Head of caudate nucleus (tissue), 42 donors: ENCODE data around the gene B4GALT7.
"Not testable (repeated sequence)": the region's sequence is repeated elsewhere in the genome, so short reads cannot be mapped to it uniquely, and the experiment has no call there.

Experiments used
- DNase-seq, 42 donors: peaks; one replicate each; pipeline versions ENCODE4 v3.0.0 to v3.0.0-alpha.2; 2020 to 2021; ENCODE audit warnings: mixed read lengths in 7 of 42
- intact Hi-C: fragments of 100-400 bp; cut with DNase I; formaldehyde crosslinking; loops from one replicate; pipeline ENCODE4 v1.15.0; 2022

B4GALT7 gene

GRCh38 chr5:177599731-177600507 lies at the start of gene B4GALT7:
Gene B4GALT7 (plus strand): TSS chr5:177600132. CDS start chr5:177600211, 79 bp downstream.
- intact Hi-C loops: no loop called here
- peak; percentile 51 to 93 (median 86) for DNase-seq

DNA sequence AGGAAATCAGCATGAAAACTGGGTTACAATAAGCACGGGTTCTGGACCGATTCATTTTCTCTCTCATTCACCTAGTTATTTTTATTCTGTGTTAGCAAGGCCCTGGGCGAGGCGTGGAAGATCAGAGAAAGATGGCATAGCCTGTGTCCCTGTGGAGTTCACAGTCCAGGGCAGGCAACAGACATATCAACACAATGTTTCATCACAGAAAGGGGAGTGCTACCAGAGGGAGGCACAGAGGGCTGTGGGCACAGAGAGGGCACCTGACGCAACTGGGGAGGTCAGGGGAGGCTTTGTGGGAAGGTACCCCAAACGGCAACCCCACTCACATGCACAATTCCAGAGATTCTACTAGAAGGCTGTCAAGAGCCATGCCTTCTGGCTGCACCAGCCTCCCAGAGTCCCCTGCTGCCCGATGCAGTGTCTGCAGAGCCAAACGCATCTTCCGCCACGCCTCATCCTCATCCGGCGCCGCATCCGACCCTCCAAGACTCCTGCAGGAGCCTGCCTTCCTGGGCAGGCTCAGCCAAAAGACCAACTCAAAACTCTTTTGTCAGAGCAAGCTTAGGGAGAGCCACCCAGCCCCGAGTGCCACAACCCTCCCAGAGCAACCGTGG lies 47.0 kb upstream of the B4GALT7 start:
- peak in 26 of 42 donors; percentile 3 to 52 (median 31) for DNase-seq
- intact Hi-C loops: loop anchor here (5.0 kb wide), 1 partner anchor 39 kb away; the partner anchor contains the start of gene TMED9

DNA sequence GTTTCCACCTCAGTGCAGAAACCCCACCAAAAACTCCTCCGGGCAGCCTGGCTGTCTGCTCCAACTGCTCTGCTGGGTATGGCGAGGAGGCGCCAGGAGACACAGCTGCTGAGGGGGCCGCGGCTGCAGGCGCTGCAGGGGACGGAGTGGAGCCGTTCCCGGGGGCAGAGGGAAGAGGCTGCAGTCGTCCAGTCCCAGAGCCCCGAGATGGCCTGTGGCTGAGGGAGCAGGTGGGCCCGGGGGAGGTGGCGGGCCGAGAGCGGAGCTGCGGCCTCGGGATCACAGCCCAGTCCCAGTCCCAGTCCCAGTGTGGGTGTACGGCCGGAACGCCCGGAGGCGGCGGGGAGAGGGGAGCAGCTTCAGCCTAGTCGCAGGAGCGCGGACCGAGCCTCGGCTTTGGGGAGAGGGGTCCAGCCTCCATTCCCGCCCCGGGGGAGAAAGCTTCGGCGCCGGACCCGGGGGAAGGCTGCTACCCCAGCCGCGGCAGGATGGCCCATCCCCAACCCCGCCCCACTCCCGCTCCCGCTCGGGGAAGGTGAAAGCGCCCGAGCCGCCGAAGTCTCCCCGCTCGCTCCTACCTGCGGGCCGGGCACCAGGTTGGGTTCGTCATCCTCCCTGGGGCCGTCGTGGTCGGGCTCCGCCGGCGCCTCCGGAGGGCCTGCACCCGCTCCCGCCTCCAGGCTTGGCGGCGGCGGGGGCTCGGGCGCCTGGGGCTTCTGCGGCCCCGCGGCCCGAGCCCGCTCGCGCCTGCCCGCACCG lies 46.1 kb upstream of the B4GALT7 start:
- intact Hi-C loops: loop anchor here (2.0 to 5.0 kb wide), 2 partner anchors 37 to 38 kb away; partner anchors contain the start of genes DDX41 and TMED9
- DNase-seq: peak in 38 of 42 donors; percentile 11 to 73 (median 45)

DNA sequence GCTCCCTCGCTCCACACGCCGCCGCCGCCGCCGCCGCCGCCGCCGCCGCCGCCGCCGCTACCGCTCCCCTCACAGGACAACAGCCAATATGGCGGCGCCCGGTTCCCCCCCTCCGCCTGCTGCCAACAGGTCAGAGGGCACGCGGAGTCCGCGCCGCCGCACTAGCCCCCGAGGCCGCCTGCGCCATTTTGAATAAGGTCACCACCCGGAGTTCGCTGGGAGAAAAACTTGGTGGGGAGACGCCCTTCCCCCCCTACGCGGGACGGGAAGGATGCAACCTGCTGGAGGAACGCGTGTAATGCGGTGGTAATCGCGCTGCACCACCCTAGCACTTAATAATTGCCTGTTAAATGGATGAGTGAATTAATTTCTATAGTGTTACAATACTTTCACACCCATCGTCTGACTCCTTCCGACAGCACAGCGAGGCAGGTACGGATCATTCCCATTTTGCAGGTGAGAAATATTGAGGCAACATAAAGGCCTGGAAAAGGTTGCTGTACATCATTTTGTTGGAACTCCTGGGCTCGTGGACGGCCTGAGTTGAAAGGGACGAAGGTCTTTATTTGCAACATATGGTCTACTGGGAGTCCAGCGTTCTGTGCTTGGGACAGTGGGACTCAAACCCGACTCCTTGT lies 45.3 kb upstream of the B4GALT7 start, which contains the start of gene FAM193B:
Gene FAM193B, minus strand, starts transcription at position 90 of the 638 bp plus-strand sequence. CDS start 105 bp downstream, outside the sequence.
- peak; percentile 93 to 98 (median 96) for DNase-seq
- intact Hi-C loops: loop anchor here (2.0 to 5.0 kb wide), 2 partner anchors 38 kb away; partner anchors contain the start of genes DDX41 and TMED9

DNA sequence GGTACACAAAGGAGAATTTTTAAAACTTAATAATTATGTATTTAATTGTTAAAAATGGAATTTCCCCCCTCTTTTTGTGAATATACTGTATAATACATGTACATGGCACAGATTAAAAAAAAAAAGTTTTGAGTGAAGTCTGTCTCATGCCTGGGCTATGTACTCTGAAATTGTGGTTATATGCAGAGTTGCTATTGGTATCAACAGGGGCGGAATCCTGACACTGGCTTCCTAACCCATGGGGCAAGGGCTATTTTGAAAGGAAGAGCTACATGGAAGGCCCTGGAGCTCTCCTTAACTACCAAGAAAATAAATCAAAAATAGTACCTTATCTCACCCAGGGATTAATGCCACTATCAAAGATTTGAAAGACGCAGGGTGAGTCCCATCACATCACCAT lies 44.7 kb upstream of the B4GALT7 start:
- no peak for DNase-seq
- intact Hi-C loops: loop anchor here (2.0 kb wide), 1 partner anchor 38 kb away; the partner anchor contains the start of gene DDX41

GRCh38 chr5:177555665-177556064 lies 44.3 kb upstream of the B4GALT7 start:
- no peak for DNase-seq
- intact Hi-C loops: loop anchor here (2.0 kb wide), 1 partner anchor 39 kb away; the partner anchor contains the start of gene DDX41

DNA sequence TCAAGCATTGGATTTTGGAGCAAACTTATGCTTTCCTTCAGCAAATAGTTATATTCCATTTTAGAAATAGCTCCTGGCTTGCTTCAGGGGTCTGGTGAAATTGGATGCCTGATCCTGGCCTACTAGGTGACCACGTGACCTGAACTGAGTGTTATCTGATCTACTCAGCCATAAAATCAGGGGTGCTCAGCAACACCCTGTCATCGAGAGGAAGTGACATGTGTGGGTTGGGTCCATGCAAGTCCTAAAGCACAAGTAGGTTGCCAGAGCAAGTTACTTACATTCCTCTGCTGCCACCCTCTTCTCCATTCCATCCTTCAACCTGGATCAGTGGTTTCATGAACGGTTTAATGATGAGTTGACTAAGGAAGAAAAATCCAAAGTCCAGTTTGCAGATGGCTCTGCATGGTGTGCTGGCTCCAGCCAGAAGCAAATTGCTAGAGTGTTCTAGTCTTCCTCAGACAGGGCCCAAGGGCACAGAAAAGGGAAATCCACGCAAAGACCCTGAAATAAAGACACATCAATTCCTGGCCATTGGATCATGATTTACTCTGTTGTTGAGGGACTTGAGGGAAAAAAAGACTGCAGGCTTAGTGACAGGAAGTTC lies 42.8 kb upstream of the B4GALT7 start:
- intact Hi-C loops: no loop called here
- DNase-seq: no peak

DNA sequence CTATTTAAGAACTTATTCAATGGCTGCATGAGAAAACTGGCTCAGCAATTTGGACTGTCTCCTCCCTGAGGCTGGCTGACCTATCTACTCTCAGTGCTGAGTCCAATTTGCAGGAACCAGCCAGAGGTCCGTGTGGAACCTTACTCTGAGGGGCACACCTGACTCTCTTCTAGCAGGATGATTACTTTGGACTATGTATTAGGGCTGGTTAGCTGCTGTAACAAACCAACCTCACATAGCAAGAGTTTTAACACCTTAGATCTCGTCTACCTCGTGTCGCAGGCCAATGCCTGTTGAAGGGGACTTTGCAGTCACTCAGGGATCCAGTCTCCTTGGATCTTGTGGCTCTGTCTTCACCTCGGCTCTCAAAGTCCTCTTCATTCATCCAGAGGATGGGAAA lies 42.1 kb upstream of the B4GALT7 start:
- intact Hi-C loops: no loop called here
- no peak for DNase-seq

GRCh38 chr5:177559446-177559941 lies 40.4 kb upstream of the B4GALT7 start:
- DNase-seq, intact Hi-C loops: not testable (repeated sequence)

DNA sequence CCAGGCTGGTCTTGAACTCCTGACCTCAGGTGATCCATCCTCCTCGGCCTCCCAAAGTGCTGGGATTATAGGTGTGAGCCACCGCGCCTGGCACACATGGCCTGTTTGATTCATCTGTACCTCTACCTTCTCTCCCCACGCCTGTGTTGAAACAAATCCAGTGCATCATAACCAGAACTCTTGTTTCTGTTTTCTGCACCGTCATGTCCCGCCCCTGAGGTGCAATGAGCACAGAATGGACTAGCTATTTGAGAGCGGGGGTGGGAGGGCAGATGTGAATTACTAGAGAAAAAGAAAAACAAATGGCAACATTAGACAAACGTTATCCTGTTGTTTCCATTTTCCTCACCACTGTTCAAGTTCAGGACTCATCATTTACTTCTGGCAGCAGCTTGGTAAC lies 34.9 kb upstream of the B4GALT7 start:
- intact Hi-C loops: no loop called here
- no peak for DNase-seq

GRCh38 chr5:177568326-177568725 lies 31.6 kb upstream of the B4GALT7 start:
- no peak for DNase-seq
- intact Hi-C loops: no loop called here

DNA sequence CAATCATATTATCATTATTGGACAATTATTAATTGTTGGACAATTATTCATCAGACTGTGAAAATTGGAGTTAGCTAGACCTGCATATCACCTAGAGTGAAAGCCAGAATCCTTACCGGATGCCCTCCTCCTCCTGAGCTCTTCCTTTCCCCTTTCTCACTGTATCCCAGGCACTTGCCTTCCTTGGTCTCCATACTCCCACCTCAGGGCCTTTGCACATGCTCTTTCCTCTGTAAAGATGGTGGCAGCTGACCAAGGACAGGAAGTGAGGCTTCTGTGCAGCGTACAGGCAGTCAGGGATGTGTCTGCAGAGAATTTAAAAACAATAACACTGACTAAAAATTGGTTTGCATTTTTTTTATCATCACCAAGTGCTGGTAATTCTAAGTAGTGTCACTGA lies 30.0 kb upstream of the B4GALT7 start:
- intact Hi-C loops: no loop called here
- DNase-seq: no peak

GRCh38 chr5:177575488-177575887 lies 24.4 kb upstream of the B4GALT7 start:
- intact Hi-C loops: no loop called here
- no peak for DNase-seq

GRCh38 chr5:177576169-177576568 lies 23.8 kb upstream of the B4GALT7 start:
- intact Hi-C loops: no loop called here
- DNase-seq: no peak

GRCh38 chr5:177578316-177578715 lies 21.6 kb upstream of the B4GALT7 start:
- intact Hi-C loops: no loop called here
- DNase-seq: no peak

DNA sequence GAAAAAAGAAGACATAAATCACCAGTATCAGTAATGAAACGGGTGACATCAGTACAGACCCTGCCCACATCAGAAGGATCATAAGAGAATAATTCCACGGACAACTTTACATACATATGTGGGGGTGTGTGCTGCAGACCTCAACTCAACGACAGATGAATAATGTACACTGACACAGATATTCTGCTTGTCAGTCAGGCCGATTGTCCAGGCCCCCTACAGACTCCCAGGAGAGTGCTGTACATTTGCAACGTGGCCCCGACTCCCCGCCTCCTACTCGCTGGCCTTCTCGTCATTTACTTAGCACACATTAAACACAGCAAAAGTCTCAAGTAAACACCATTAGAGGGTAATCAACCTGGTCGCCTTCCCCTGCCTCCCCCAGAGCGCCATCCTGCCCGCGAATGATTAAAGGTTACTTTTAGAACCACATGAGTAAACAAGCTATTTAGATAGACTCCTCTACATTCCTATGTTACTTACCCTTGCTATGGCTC lies 11.5 kb upstream of the B4GALT7 start:
- DNase-seq: no peak
- intact Hi-C loops: no loop called here

GRCh38 chr5:177590406-177590805 lies 9.5 kb upstream of the B4GALT7 start:
- no peak for DNase-seq
- intact Hi-C loops: loop anchor here (5.0 kb wide), 1 partner anchor 38 kb away; the partner anchor contains the start of gene FAM193B

GRCh38 chr5:177591690-177592009 lies 8.3 kb upstream of the B4GALT7 start:
- intact Hi-C loops: loop anchor here (5.0 kb wide), 1 partner anchor 39 kb away; the partner anchor contains the start of gene FAM193B

More at GRCh38 chr5:177591690-177592009, 8.3 kb upstream of the B4GALT7 start:
- no peak for DNase-seq
